Measurements from ENCODE around the gene ZNHIT1.
A peak's percentile ranks its signal among the peaks of the same experiment; 100 is the strongest.

Gene ZNHIT1

DNA sequence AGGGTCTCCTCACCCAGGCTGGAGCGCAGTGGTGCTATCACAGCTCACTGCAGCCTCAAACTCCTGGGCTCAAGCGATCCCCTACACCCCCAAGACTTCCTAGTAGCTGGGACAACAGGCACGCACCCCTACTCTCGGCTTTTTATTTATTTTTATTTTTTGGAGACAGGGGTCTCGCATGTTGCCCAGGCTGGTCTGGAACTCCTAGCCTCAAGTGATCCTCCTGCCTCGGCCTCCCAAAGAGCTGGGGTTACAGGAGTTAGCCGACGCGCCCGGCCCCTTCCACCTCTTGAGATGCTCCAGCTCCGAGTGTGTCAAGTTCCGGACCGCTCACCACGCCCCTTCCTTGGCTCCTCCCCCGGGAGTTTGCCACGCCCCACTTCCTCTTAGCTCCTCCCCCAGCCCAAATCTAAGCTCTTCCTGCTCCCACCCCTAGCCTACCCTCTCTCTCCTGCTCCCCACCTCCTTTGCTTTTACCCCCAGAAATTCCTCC lies 44.2 kb upstream of the ZNHIT1 start:
- Histone ChIP-seq H3K4me3 (ENCODE audit: extremely low read depth, insufficient read depth, low read length, poor library complexity, severe bottlenecking) (no peak overlapping the region), H3K4me1 (ENCODE audit: control insufficient read depth, insufficient read depth, low read length, poor library complexity, severe bottlenecking) (peaks cover 38% of the 10 kb centered on the region)
- WGBS, 2 experiments (ENCODE audit: insufficient coverage in 2 of 2), result 14 to 15% methylated on average over 14 of the region's 16 CpGs

DNA sequence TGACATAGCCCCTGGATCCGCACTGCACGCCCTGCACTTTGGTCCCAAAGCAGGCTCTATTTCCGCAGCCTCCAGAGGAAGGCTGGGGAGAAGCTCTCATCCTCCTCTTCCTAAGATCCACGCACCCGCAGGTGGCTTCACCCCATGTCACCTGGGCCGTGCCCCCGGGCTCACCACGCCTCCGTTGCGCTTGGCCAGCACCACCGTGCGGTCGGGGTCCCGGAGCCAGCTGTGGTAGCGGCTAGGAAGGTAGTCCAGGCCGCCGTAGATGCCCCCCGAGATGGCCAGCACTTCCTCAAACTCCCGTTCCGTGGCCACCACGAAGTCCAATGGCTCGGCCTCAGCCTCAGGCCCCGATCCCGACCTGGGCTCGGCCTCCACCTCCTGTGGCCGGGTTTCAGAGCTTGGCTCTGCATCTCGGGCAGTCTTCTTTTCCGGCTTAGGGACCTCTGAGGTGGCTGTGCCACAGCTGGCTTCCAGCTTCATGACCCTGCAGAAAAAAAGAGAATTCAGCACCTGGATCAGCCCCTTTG lies 43.6 kb upstream of the ZNHIT1 start:
- WGBS, 2 experiments (ENCODE audit: insufficient coverage in 2 of 2), result 46 to 50% methylated on average over 23 to 27 of the region's 28 CpGs
- peaks cover 36% of the 10 kb centered on the region for H3K4me1 ChIP-seq (ENCODE audit: control insufficient read depth, insufficient read depth, low read length, poor library complexity, severe bottlenecking)
- no peak overlapping the region for H3K4me3 ChIP-seq (ENCODE audit: extremely low read depth, insufficient read depth, low read length, poor library complexity, severe bottlenecking)
- H3K9me3 ChIP-seq (ENCODE audit: control insufficient read depth, low read length), result no peaks in the 10 kb centered on the region
- no peak overlapping the region for H3K27ac ChIP-seq (ENCODE audit: low read depth, low read length, severe bottlenecking)
- H3K36me3 ChIP-seq (ENCODE audit: control insufficient read depth, insufficient read depth, low read length), result no peaks in the 10 kb centered on the region

More for the DNA sequence above, 44.2 kb upstream of the ZNHIT1 start:
- Histone ChIP-seq H3K9me3 (ENCODE audit: control insufficient read depth, low read length) (no peaks in the 10 kb centered on the region), H3K36me3 (ENCODE audit: control insufficient read depth, insufficient read depth, low read length) (no peaks in the 10 kb centered on the region), H3K27ac (ENCODE audit: low read depth, low read length, severe bottlenecking) (no peak overlapping the region)

DNA sequence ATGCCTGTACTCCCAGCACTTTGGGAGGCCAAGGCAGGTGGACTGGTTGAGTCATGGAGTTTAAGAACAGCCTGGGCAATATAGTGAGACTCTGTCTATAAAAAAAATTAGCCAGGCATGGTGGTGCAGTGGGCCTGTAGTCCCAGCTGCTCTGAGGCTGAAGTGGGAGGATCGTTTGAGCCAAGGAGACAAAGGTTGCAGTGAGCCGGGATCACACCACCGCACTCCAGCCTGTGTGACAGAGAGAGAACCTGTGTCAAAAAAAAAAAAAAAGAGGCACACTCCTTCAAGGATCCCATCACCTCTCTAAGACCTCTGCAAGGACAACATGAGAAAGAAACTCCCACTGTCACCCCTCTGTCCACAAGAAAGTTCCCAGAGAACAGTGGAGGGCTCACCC lies 42.3 kb upstream of the ZNHIT1 start:
- peaks cover 31% of the 10 kb centered on the region for H3K4me1 ChIP-seq (ENCODE audit: control insufficient read depth, insufficient read depth, low read length, poor library complexity, severe bottlenecking)
- no peaks in the 10 kb centered on the region for H3K36me3 ChIP-seq (ENCODE audit: control insufficient read depth, insufficient read depth, low read length)
- H3K9me3 ChIP-seq (ENCODE audit: control insufficient read depth, low read length), result no peaks in the 10 kb centered on the region
- H3K4me3 ChIP-seq (ENCODE audit: extremely low read depth, insufficient read depth, low read length, poor library complexity, severe bottlenecking), result no peak overlapping the region
- no peak overlapping the region for H3K27ac ChIP-seq (ENCODE audit: low read depth, low read length, severe bottlenecking)
- 54% methylated on average over 3 of the region's 3 CpGs; no CpG with 5 or more reads in 1 of the 2 experiments for WGBS, 2 experiments (ENCODE audit: insufficient coverage in 2 of 2)

DNA sequence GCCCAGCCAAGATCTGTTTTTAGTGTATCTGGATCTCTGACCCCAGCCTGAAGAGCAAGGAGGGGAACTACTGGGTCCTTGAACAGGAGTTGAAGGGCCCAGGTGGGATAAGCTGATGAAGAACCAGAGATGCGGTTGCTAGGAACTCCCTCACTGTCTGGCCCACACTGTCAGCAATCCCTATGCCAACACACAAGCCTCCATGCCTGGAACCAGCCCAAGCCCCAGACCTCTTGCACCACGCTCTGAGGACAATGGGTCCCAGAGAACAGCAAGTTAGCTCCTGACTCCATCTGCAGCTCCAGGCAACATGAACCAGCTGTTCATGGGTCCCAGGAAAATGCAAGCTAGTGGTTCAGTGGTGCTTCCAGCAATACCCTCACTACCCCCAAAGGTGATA lies 40.3 kb upstream of the ZNHIT1 start:
- no peaks in the 10 kb centered on the region for H3K9me3 ChIP-seq (ENCODE audit: control insufficient read depth, low read length)
- 95 to 100% methylated on average over 2 of the region's 2 CpGs for WGBS, 2 experiments (ENCODE audit: insufficient coverage in 2 of 2)
- H3K36me3 ChIP-seq (ENCODE audit: control insufficient read depth, insufficient read depth, low read length), result no peaks in the 10 kb centered on the region
- H3K27ac ChIP-seq (ENCODE audit: low read depth, low read length, severe bottlenecking), result no peak overlapping the region
- H3K4me3 ChIP-seq (ENCODE audit: extremely low read depth, insufficient read depth, low read length, poor library complexity, severe bottlenecking), result no peak overlapping the region
- H3K4me1 ChIP-seq (ENCODE audit: control insufficient read depth, insufficient read depth, low read length, poor library complexity, severe bottlenecking), result peaks cover 20% of the 10 kb centered on the region

DNA sequence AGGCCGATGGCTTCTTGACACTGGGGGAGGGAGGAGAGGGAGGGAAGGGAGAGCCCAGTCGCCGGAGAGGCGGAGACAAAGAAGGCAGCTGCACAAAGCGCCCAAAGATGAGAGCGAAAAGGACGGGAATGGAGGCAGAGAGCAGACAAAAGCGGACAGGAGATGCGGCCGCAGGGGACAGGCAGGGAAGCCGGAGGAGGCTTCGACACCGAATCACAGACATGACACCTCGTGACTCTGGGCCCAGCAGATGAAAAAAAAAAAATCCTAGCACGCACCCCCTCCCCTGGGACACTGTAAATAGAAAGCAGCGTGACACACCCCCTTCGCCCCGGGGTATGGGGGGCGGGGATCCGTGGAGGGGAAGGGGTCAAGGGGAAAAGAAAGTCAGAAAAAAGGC lies 38.8 kb upstream of the ZNHIT1 start:
- peaks cover 10% of the 10 kb centered on the region for H3K4me1 ChIP-seq (ENCODE audit: control insufficient read depth, insufficient read depth, low read length, poor library complexity, severe bottlenecking)
- H3K9me3 ChIP-seq (ENCODE audit: control insufficient read depth, low read length), result no peaks in the 10 kb centered on the region
- H3K27ac ChIP-seq (ENCODE audit: low read depth, low read length, severe bottlenecking), result no peak overlapping the region
- peak overlapping the region; percentile 25 for H3K4me3 ChIP-seq (ENCODE audit: extremely low read depth, insufficient read depth, low read length, poor library complexity, severe bottlenecking)
- no peaks in the 10 kb centered on the region for H3K36me3 ChIP-seq (ENCODE audit: control insufficient read depth, insufficient read depth, low read length)
- 3 to 4% methylated on average over 9 to 13 of the region's 20 CpGs for WGBS, 2 experiments (ENCODE audit: insufficient coverage in 2 of 2)

DNA sequence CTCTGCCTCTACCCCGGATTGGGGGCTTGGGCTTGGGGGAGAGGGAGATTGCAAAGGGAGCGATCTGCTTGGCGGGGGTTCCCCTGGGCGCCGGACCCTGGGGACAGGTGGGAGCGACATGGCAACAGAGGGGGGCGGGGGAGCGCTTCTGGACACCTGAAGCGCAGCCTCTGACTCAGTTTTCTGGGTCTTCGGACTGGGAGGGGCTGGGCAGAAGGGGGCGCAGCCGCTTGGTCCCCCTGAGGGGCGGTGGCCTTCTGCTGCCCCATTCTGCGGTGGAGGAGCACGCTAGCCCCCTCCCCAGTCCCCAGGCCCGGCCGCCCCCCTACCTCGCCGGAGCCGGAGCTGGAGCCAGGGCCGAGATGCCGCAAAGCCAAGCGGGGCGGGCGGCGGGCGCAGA lies 38.3 kb upstream of the ZNHIT1 start:
- H3K9me3 ChIP-seq (ENCODE audit: control insufficient read depth, low read length), result no peaks in the 10 kb centered on the region
- WGBS, 2 experiments (ENCODE audit: insufficient coverage in 2 of 2), result 0 to 1% methylated on average over 3 to 20 of the region's 27 CpGs
- H3K4me1 ChIP-seq (ENCODE audit: control insufficient read depth, insufficient read depth, low read length, poor library complexity, severe bottlenecking), result peaks cover 10% of the 10 kb centered on the region
- no peaks in the 10 kb centered on the region for H3K36me3 ChIP-seq (ENCODE audit: control insufficient read depth, insufficient read depth, low read length)
- H3K27ac ChIP-seq (ENCODE audit: low read depth, low read length, severe bottlenecking), result no peak overlapping the region
- peak overlapping the region; percentile 25 for H3K4me3 ChIP-seq (ENCODE audit: extremely low read depth, insufficient read depth, low read length, poor library complexity, severe bottlenecking)

DNA sequence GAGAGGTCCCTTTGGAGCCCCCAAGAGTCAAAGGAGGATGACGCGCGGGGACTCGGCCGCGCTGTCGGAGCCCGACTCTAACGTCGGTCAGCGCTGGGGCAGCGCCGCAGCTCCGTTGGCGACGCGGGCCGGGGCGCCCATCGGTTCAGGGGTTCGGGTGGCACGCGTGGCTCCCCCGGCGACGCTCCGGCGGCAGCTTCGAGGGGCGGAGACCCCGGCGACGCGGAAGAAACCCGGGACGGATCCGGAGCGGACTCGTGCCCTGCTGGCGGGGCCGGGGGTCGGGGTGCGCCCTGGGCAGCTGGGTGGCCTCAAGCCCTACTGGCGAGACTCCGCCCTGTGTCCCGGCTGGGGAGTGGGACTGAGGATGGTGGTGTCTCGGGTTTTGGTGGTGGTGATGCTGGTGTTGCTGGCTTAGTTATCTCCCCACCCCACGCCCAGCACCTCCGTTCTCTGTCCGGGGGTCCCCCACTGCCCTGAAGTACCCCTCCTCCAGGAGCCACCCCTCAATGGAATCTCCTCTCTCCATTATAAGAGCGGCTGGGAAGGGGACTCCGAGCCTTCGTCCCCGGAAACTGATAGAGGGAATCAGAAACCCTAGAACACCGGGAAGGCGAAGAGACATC lies 37.7 kb upstream of the ZNHIT1 start, which contains the start of gene NAT16:
Gene NAT16 (minus strand): TSS at position 164 of the 626 bp plus-strand sequence. CDS start 5,486 bp downstream, outside the sequence.
- Histone ChIP-seq H3K27ac (ENCODE audit: low read depth, low read length, severe bottlenecking) (no peak within 1 kb of the TSS), H3K4me1 (ENCODE audit: control insufficient read depth, insufficient read depth, low read length, poor library complexity, severe bottlenecking) (peaks cover 10% of the 10 kb centered on the region), H3K36me3 (ENCODE audit: control insufficient read depth, insufficient read depth, low read length) (no peaks in the 10 kb centered on the region), H3K4me3 (ENCODE audit: extremely low read depth, insufficient read depth, low read length, poor library complexity, severe bottlenecking) (peak within 1 kb of the TSS; percentile 25), H3K9me3 (ENCODE audit: control insufficient read depth, low read length) (no peaks in the 10 kb centered on the region)
- 6 to 9% methylated on average over 35 to 47 of the region's 56 CpGs for WGBS, 2 experiments (ENCODE audit: insufficient coverage in 2 of 2)

DNA sequence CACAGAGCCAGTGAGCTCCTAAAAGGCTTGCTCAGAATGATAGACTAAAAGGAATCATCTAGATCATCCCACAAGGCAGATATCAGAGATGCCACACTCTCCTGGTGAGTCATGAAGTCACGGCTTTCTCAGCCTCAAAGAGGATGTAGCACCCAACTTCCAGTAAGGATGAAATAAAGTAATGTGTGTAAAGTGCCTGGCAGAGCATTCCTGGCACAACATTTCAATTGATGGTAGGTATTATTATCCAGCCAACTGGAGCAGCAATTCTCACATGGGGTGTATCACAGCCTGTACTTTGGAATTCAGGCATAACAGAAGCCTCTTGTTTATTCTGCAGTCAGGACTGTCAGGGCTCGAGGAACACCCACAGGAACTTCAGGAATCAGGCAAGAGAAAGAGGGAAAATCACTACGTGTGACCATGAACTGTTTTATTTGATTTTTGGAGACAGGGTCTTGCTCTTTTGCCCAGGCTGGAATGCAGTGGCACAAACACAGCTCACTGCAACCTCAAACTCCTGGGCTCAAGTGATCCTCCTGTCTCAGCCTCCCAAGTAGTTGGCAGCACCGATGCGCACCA lies 32.6 kb upstream of the ZNHIT1 start:
- no peaks in the 10 kb centered on the region for H3K9me3 ChIP-seq (ENCODE audit: control insufficient read depth, low read length)
- H3K27ac ChIP-seq (ENCODE audit: low read depth, low read length, severe bottlenecking), result no peak overlapping the region
- no peak overlapping the region for H3K4me3 ChIP-seq (ENCODE audit: extremely low read depth, insufficient read depth, low read length, poor library complexity, severe bottlenecking)
- H3K36me3 ChIP-seq (ENCODE audit: control insufficient read depth, insufficient read depth, low read length), result no peaks in the 10 kb centered on the region
- 63 to 69% methylated on average over 4 to 5 of the region's 5 CpGs for WGBS, 2 experiments (ENCODE audit: insufficient coverage in 2 of 2)
- H3K4me1 ChIP-seq (ENCODE audit: control insufficient read depth, insufficient read depth, low read length, poor library complexity, severe bottlenecking), result no peaks in the 10 kb centered on the region

DNA sequence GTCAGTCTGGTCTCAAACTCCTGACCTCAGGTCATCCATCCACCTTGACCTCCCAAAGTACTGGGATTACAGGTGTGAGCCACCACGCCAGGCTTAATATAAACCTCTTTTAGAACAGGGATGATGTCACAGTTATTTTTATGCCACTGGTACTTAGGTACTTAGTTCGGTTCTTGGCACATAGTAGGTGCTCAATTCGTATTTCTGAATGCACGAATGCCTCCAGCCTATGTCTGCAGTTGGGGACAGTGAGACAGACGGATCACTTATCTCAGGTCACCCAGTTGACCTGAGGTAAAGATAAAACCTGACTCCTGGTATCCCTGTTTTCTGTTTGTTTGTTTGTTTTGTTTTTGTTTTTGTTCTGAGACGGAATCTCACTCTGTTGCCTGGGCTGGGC lies 31.8 kb upstream of the ZNHIT1 start:
- Histone ChIP-seq H3K4me3 (ENCODE audit: extremely low read depth, insufficient read depth, low read length, poor library complexity, severe bottlenecking) (no peak overlapping the region), H3K9me3 (ENCODE audit: control insufficient read depth, low read length) (no peaks in the 10 kb centered on the region), H3K36me3 (ENCODE audit: control insufficient read depth, insufficient read depth, low read length) (no peaks in the 10 kb centered on the region), H3K4me1 (ENCODE audit: control insufficient read depth, insufficient read depth, low read length, poor library complexity, severe bottlenecking) (no peaks in the 10 kb centered on the region), H3K27ac (ENCODE audit: low read depth, low read length, severe bottlenecking) (no peak overlapping the region)
- WGBS, 2 experiments (ENCODE audit: insufficient coverage in 2 of 2), result 91 to 95% methylated on average over 5 to 6 of the region's 6 CpGs

DNA sequence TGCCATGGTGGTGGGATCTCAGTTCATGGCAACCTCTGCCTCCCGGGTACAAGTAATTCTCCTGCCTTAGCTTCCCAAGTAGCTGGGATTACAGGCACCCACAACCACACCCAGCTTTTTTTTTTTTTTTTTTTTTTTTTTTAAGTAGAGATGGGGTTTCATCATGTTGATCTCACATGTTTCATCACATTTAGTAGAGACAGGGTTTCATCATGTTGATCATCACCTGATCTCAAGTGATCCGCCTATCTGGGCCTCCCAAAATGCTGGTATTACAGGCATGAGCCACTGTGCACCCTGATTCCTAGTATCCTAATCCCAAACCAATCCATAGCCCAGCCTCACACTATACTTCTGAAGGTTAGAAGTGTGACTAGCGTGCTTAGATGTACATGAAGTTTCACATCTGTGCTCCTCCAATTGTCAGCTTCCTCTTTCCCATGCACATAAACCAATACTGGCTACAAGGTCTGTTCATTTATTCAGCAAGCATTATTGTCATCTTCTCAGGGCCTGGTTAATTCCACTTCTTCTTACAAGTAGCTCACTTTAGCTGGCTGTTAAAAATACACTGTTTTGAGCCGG lies 31.0 kb upstream of the ZNHIT1 start:
- no peak overlapping the region for H3K4me3 ChIP-seq (ENCODE audit: extremely low read depth, insufficient read depth, low read length, poor library complexity, severe bottlenecking)
- no peaks in the 10 kb centered on the region for H3K9me3 ChIP-seq (ENCODE audit: control insufficient read depth, low read length)
- WGBS, 2 experiments (ENCODE audit: insufficient coverage in 2 of 2), result 91 to 100% methylated on average over 3 of the region's 4 CpGs
- H3K4me1 ChIP-seq (ENCODE audit: control insufficient read depth, insufficient read depth, low read length, poor library complexity, severe bottlenecking), result no peaks in the 10 kb centered on the region
- H3K27ac ChIP-seq (ENCODE audit: low read depth, low read length, severe bottlenecking), result no peak overlapping the region
- no peaks in the 10 kb centered on the region for H3K36me3 ChIP-seq (ENCODE audit: control insufficient read depth, insufficient read depth, low read length)
